SK-N-SH treated with all-trans-retinoic acid at 6 μM for 48 hours (cell line): ENCODE measurements around the gene ZNF577.

ENCODE experiments used
- ARNTL ChIP-seq: fragments of 450-650 bp; formaldehyde crosslinking; IDR thresholded peaks from 2 replicates; pipeline ENCODE4 v1.5.0; 2020; ENCODE audit warnings: low read depth, mild to moderate bottlenecking, moderate library complexity, borderline replicate concordance
- BACH2 ChIP-seq: fragments of 250-450 bp; sonication (Bioruptor Pico); IDR thresholded peaks from 2 replicates; pipeline ENCODE4 v1.9.0; 2021; ENCODE audit warnings: mild to moderate bottlenecking, borderline replicate concordance
- CSDC2 ChIP-seq: fragments of 250-450 bp; sonication (Bioruptor Pico); IDR thresholded peaks from 2 replicates; pipeline ENCODE4 v1.5.0; 2020; ENCODE audit warnings: mild to moderate bottlenecking, moderate library complexity
- PPARA ChIP-seq: fragments of 250-450 bp; sonication (Bioruptor Pico); IDR thresholded peaks from 2 replicates; pipeline ENCODE4 v1.5.0; 2020; ENCODE audit warnings: mild to moderate bottlenecking, borderline replicate concordance
- TCF4 ChIP-seq: fragments of 250-450 bp; sonication (Bioruptor Pico); IDR thresholded peaks from 2 replicates; pipeline ENCODE4 v1.8.0; 2021; ENCODE audit warnings: mild to moderate bottlenecking, moderate library complexity, borderline replicate concordance
- ZC3H10 ChIP-seq: fragments of 250-450 bp; sonication (Bioruptor Pico); IDR thresholded peaks from 2 replicates; pipeline ENCODE4 v1.5.1; 2021; ENCODE audit warnings: mild to moderate bottlenecking, moderate library complexity
- ZNF70 ChIP-seq: fragments of 450-650 bp; formaldehyde crosslinking; IDR thresholded peaks from 2 replicates; pipeline ENCODE4 v1.5.0; 2020; ENCODE audit warnings: mild to moderate bottlenecking, moderate library complexity
- ZNF8 ChIP-seq: fragments of 450-650 bp; formaldehyde crosslinking; IDR thresholded peaks from 2 replicates; pipeline ENCODE4 v1.5.0; 2020; ENCODE audit warnings: mild to moderate bottlenecking, moderate library complexity
- TF ChIP-seq, protein P1 (sequence below): fragments of 250-450 bp; sonication (Bioruptor Pico); IDR thresholded peaks from 2 replicates; pipeline ENCODE4 v1.5.1; 2020; ENCODE audit warnings: low read depth, mild to moderate bottlenecking, moderate library complexity
- TF ChIP-seq, protein P2 (sequence below): fragments of 250-450 bp; sonication (Bioruptor Pico); IDR thresholded peaks from 2 replicates; pipeline ENCODE4 v1.8.0; 2021; ENCODE audit warnings: low read depth, mild to moderate bottlenecking, moderate library complexity, borderline replicate concordance
- TF ChIP-seq, protein P3 (sequence below): fragments of 250-450 bp; sonication (Bioruptor Pico); IDR thresholded peaks from 2 replicates; pipeline ENCODE4 v1.8.0; 2020; ENCODE audit warnings: mild to moderate bottlenecking, moderate library complexity, borderline replicate concordance
- TF ChIP-seq, protein P4 (sequence below): fragments of 250-450 bp; sonication (Bioruptor Pico); IDR thresholded peaks from 2 replicates; pipeline ENCODE4 v1.5.1; 2021; ENCODE audit warnings: mild to moderate bottlenecking, moderate library complexity
- TF ChIP-seq, protein P5 (sequence below): fragments of 250-450 bp; sonication (Bioruptor Pico); IDR thresholded peaks from 2 replicates; pipeline ENCODE4 v1.5.0; 2020; ENCODE audit warnings: mild to moderate bottlenecking, moderate library complexity

DNA sequence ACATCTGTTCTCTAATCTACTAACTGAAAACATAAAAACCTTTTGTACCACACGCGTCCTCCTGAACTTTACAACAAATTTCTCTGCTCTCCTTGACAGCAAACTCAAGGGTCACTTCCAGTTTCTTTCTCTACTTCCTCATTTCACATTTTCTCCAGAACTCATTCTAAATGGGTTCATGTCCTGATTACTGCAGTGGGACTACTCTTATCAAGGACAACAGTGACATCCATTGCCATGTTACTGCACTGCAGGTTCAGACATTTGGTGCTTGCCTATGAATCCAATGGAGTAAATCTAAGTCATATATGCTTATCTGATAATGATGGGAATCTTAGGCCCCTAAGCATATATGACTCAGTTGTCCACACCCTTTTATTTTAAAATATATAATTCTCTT is 57.5 kb downstream of the ZNF577 start:
- TF ChIP-seq BACH2 (no peak), ZC3H10 (CRISPR knock-in tag) (no peak), TCF4 (CRISPR knock-in tag) (no peak), ARNTL (CRISPR knock-in tag) (no peak), ZNF8 (CRISPR knock-in tag) (no peak), PPARA (CRISPR knock-in tag) (no peak), ZNF70 (CRISPR knock-in tag) (no peak), CSDC2 (CRISPR knock-in tag) (no peak)
- TF ChIP-seq, protein P1, sequence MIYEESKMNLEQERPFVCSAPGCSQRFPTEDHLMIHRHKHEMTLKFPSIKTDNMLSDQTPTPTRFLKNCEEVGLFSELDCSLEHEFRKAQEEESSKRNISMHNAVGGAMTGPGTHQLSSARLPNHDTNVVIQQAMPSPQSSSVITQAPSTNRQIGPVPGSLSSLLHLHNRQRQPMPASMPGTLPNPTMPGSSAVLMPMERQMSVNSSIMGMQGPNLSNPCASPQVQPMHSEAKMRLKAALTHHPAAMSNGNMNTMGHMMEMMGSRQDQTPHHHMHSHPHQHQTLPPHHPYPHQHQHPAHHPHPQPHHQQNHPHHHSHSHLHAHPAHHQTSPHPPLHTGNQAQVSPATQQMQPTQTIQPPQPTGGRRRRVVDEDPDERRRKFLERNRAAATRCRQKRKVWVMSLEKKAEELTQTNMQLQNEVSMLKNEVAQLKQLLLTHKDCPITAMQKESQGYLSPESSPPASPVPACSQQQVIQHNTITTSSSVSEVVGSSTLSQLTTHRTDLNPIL (CRISPR knock-in tag), result no peak
- TF ChIP-seq, protein P2, sequence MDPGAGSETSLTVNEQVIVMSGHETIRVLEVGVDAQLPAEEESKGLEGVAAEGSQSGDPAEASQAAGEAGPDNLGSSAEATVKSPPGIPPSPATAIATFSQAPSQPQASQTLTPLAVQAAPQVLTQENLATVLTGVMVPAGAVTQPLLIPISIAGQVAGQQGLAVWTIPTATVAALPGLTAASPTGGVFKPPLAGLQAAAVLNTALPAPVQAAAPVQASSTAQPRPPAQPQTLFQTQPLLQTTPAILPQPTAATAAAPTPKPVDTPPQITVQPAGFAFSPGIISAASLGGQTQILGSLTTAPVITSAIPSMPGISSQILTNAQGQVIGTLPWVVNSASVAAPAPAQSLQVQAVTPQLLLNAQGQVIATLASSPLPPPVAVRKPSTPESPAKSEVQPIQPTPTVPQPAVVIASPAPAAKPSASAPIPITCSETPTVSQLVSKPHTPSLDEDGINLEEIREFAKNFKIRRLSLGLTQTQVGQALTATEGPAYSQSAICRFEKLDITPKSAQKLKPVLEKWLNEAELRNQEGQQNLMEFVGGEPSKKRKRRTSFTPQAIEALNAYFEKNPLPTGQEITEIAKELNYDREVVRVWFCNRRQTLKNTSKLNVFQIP (CRISPR knock-in tag), result no peak
- TF ChIP-seq, protein P3, sequence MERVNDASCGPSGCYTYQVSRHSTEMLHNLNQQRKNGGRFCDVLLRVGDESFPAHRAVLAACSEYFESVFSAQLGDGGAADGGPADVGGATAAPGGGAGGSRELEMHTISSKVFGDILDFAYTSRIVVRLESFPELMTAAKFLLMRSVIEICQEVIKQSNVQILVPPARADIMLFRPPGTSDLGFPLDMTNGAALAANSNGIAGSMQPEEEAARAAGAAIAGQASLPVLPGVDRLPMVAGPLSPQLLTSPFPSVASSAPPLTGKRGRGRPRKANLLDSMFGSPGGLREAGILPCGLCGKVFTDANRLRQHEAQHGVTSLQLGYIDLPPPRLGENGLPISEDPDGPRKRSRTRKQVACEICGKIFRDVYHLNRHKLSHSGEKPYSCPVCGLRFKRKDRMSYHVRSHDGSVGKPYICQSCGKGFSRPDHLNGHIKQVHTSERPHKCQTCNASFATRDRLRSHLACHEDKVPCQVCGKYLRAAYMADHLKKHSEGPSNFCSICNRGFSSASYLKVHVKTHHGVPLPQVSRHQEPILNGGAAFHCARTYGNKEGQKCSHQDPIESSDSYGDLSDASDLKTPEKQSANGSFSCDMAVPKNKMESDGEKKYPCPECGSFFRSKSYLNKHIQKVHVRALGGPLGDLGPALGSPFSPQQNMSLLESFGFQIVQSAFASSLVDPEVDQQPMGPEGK (CRISPR knock-in tag), result no peak
- TF ChIP-seq, protein P4, sequence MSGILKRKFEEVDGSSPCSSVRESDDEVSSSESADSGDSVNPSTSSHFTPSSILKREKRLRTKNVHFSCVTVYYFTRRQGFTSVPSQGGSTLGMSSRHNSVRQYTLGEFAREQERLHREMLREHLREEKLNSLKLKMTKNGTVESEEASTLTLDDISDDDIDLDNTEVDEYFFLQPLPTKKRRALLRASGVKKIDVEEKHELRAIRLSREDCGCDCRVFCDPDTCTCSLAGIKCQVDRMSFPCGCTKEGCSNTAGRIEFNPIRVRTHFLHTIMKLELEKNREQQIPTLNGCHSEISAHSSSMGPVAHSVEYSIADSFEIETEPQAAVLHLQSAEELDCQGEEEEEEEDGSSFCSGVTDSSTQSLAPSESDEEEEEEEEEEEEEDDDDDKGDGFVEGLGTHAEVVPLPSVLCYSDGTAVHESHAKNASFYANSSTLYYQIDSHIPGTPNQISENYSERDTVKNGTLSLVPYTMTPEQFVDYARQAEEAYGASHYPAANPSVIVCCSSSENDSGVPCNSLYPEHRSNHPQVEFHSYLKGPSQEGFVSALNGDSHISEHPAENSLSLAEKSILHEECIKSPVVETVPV (CRISPR knock-in tag), result no peak
- TF ChIP-seq, protein P5, sequence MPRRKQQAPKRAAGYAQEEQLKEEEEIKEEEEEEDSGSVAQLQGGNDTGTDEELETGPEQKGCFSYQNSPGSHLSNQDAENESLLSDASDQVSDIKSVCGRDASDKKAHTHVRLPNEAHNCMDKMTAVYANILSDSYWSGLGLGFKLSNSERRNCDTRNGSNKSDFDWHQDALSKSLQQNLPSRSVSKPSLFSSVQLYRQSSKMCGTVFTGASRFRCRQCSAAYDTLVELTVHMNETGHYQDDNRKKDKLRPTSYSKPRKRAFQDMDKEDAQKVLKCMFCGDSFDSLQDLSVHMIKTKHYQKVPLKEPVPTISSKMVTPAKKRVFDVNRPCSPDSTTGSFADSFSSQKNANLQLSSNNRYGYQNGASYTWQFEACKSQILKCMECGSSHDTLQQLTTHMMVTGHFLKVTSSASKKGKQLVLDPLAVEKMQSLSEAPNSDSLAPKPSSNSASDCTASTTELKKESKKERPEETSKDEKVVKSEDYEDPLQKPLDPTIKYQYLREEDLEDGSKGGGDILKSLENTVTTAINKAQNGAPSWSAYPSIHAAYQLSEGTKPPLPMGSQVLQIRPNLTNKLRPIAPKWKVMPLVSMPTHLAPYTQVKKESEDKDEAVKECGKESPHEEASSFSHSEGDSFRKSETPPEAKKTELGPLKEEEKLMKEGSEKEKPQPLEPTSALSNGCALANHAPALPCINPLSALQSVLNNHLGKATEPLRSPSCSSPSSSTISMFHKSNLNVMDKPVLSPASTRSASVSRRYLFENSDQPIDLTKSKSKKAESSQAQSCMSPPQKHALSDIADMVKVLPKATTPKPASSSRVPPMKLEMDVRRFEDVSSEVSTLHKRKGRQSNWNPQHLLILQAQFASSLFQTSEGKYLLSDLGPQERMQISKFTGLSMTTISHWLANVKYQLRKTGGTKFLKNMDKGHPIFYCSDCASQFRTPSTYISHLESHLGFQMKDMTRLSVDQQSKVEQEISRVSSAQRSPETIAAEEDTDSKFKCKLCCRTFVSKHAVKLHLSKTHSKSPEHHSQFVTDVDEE (CRISPR knock-in tag), result no peak
